GM21576 (cell line): ENCODE results near the gene SLK.

Source experiments
- ATAC-seq: cut with Tn5 transposase; IDR thresholded peaks from one replicate; pipeline ENCODE4 v1.9.1; 2021; ENCODE audit warnings: mild to moderate bottlenecking, moderate library complexity; ENCODE audit not compliant: unreplicated experiment

The SLK gene

GRCh38 chr10:103966671-103967447, at the start of gene SLK:
Gene SLK, plus strand, starts transcription at chr10:103967140. Its CDS starts 606 bp downstream, at chr10:103967746.
- peak; percentile 78 for ATAC-seq

GRCh38 chr10:103917302-103918052, 49.5 kb upstream of the SLK start:
- peak; percentile 20 for ATAC-seq

- peak; percentile 90 for ATAC-seq
Measured at GRCh38 chr10:103918053-103918846, 48.7 kb upstream of the SLK start, which contains the start of gene STN1. Gene STN1, minus strand, starts transcription at chr10:103918184. Its CDS starts 590 bp downstream, at chr10:103917594.

GRCh38 chr10:103919648-103920025, 47.3 kb upstream of the SLK start:
- ATAC-seq: no peak

- no peak for ATAC-seq
Measured at GRCh38 chr10:103921248-103921647, 45.7 kb upstream of the SLK start.

- ATAC-seq: no peak
Measured at GRCh38 chr10:103921750-103922195, 45.2 kb upstream of the SLK start.

GRCh38 chr10:103922659-103923058, 44.3 kb upstream of the SLK start:
- no peak for ATAC-seq

- ATAC-seq: no peak
Measured at GRCh38 chr10:103923502-103923901, 43.4 kb upstream of the SLK start.

- ATAC-seq: no peak
Measured at GRCh38 chr10:103925591-103925990, 41.3 kb upstream of the SLK start.

GRCh38 chr10:103926722-103927319, 40.1 kb upstream of the SLK start:
- no peak for ATAC-seq

- no peak for ATAC-seq
Measured at GRCh38 chr10:103928784-103929183, 38.2 kb upstream of the SLK start.

- ATAC-seq: no peak
Measured at GRCh38 chr10:103929381-103929921, 37.5 kb upstream of the SLK start.

- no peak for ATAC-seq
Measured at GRCh38 chr10:103930449-103930848, 36.5 kb upstream of the SLK start.

GRCh38 chr10:103930881-103931280, 36.1 kb upstream of the SLK start:
- no peak for ATAC-seq

GRCh38 chr10:103931603-103932002, 35.3 kb upstream of the SLK start:
- ATAC-seq: no peak

GRCh38 chr10:103932271-103932670, 34.7 kb upstream of the SLK start:
- ATAC-seq: no peak

- no peak for ATAC-seq
Measured at GRCh38 chr10:103932971-103933370, 34.0 kb upstream of the SLK start.

- ATAC-seq: no peak
Measured at GRCh38 chr10:103933557-103934121, 33.3 kb upstream of the SLK start.

GRCh38 chr10:103934308-103934707, 32.6 kb upstream of the SLK start:
- no peak for ATAC-seq

GRCh38 chr10:103936022-103936421, 30.9 kb upstream of the SLK start:
- ATAC-seq: no peak
